Astrocyte of the cerebellum (primary cell): ENCODE data around the gene KIF16B.

Experiments
- DNase-seq: peaks from one replicate; pipeline ENCODE4 v3.0.0-alpha.2; 2011; ENCODE audit warnings: low read depth
- H3K4me3 ChIP-seq: 2 replicates; pipeline ENCODE4 v1.5.1; 2011; ENCODE audit warnings: mild to moderate bottlenecking, low read depth, low read length, moderate library complexity
- in situ Hi-C: cut with HindIII; loops from 2 replicates; pipeline ENCODE4 v1.10.0; 2017; ENCODE audit warnings: low sequenced_read_pairs
- TF ChIP-seq, protein P1 (sequence below): IDR thresholded peaks from 2 replicates; pipeline ENCODE4 v1.5.1; 2012; ENCODE audit warnings: low read length, low read depth, moderate library complexity, mild to moderate bottlenecking; ENCODE audit errors: missing control alignments

KIF16B gene

DNA sequence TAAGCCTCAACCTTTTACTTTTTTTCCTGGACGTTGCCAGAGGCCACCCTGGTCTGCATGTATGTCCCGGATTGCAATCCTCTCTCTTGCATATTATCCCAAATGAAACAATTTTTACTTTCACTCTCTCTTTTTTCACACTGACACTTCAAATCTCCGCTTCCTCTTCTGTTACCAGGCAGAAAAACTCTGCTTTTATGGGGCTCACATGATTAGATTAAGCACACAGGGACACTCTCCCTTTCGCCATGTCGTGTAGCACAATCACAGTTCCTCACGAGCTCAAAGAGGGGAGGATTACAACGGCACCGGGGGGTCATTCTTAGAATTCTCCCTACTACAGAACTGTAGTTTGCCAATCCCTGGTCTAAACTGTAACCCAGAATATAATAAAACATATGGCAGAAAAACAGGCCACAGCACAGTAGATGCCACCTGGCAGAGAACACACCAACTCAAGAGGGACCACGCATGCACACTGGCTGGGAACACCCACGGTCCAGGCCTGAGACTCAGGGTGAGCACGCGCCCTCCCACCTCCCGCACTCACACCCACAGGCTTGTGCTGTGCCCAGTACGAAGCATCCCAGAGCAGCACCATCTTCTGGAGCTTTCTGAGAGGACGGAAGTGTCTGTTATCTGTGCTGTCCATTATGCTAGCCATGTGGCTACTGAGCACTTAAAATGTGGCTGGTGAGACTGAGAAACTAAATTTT, 288.7 kb downstream of the KIF16B start:
- no peak for DNase-seq
- TF ChIP-seq, protein P1, sequence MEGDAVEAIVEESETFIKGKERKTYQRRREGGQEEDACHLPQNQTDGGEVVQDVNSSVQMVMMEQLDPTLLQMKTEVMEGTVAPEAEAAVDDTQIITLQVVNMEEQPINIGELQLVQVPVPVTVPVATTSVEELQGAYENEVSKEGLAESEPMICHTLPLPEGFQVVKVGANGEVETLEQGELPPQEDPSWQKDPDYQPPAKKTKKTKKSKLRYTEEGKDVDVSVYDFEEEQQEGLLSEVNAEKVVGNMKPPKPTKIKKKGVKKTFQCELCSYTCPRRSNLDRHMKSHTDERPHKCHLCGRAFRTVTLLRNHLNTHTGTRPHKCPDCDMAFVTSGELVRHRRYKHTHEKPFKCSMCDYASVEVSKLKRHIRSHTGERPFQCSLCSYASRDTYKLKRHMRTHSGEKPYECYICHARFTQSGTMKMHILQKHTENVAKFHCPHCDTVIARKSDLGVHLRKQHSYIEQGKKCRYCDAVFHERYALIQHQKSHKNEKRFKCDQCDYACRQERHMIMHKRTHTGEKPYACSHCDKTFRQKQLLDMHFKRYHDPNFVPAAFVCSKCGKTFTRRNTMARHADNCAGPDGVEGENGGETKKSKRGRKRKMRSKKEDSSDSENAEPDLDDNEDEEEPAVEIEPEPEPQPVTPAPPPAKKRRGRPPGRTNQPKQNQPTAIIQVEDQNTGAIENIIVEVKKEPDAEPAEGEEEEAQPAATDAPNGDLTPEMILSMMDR, result no peak
- in situ Hi-C loops, result no loop called here
- no peak overlapping the region for H3K4me3 ChIP-seq

DNA sequence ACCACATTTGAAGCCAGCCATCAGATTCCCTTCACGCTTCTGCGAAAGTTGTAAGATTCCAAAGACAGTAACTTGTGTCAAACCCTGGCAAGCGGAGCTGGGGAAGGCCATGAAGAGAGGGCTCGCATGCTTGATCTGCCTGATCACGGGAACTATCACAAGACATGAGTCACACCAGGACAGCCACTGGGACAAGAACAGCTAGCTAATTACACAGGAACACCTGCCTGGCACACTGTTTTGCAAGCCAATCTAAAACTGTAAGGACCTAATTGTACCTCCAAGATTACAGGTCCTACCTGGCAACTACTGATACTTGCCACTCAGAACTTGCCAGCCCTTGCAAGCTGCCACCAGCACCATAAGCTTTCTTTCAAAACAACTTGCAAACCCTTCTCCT, 289.3 kb downstream of the KIF16B start:
- TF ChIP-seq, protein P1, result no peak
- H3K4me3 ChIP-seq, result no peak overlapping the region
- DNase-seq, result no peak
- in situ Hi-C loops, result no loop called here

GRCh38 chr20:16283307-16283706, 289.9 kb downstream of the KIF16B start:
- TF ChIP-seq, protein P1, result no peak
- in situ Hi-C loops, result no loop called here
- no peak overlapping the region for H3K4me3 ChIP-seq
- DNase-seq, result no peak

GRCh38 chr20:16280219-16280618, 293.0 kb downstream of the KIF16B start:
- DNase-seq, result no peak

GRCh38 chr20:16279320-16279719, 293.9 kb downstream of the KIF16B start:
- TF ChIP-seq, protein P1, result no peak
- DNase-seq, result no peak
- in situ Hi-C loops, result no loop called here
- H3K4me3 ChIP-seq, result no peak overlapping the region

More at GRCh38 chr20:16280219-16280618, 293.0 kb downstream of the KIF16B start:
- in situ Hi-C loops, result no loop called here
- H3K4me3 ChIP-seq, result no peak overlapping the region
- TF ChIP-seq, protein P1, result no peak

DNA sequence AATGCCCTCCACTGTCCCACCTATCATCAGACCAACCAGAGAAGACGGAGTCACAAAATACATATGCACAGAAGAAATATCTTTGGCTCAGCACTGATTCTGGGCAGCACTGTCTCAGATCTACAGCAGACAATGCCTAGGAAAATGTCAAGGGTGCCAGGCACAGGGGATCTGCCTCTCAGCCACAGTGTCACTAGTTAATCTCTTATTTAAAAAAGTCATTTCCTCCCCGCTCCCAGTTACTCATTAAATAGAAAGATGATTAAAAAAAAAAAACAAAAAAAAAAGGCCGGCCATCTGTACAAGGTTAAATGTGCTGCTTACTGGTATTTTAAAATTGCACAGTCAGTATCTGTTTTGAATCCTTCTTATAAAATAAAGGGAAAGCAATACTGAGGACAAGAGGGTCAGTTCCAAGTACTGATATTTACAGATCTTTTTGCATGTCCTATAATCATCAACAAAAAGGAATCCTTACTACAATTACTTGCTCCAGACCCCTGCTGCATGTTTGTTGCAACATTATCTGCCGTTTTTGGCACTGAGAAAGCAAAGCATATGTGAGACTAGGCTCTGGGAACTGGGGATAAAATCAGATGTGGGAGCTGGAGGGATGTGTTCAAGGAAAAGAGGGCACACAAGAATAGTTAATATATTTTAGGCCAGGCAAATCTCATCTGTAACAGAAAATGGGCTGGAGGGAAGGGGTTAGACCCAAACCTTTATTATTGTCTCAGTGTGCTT, 299.3 kb downstream of the KIF16B start:
- no peak overlapping the region for H3K4me3 ChIP-seq
- TF ChIP-seq, protein P1, result no peak
- in situ Hi-C loops, result no loop called here
- no peak for DNase-seq
